GM21423 (cell line): ENCODE measurements around the gene ACAP2.
"Not testable (repeated sequence)": the region's sequence is repeated elsewhere in the genome, so short reads cannot be mapped to it uniquely, and the experiment has no call there.

Experiments
- ATAC-seq: cut with Tn5 transposase; IDR thresholded peaks from one replicate; pipeline ENCODE4 v1.9.1; 2021; ENCODE audit warnings: mild to moderate bottlenecking, moderate library complexity; ENCODE audit not compliant: unreplicated experiment

Gene ACAP2

DNA sequence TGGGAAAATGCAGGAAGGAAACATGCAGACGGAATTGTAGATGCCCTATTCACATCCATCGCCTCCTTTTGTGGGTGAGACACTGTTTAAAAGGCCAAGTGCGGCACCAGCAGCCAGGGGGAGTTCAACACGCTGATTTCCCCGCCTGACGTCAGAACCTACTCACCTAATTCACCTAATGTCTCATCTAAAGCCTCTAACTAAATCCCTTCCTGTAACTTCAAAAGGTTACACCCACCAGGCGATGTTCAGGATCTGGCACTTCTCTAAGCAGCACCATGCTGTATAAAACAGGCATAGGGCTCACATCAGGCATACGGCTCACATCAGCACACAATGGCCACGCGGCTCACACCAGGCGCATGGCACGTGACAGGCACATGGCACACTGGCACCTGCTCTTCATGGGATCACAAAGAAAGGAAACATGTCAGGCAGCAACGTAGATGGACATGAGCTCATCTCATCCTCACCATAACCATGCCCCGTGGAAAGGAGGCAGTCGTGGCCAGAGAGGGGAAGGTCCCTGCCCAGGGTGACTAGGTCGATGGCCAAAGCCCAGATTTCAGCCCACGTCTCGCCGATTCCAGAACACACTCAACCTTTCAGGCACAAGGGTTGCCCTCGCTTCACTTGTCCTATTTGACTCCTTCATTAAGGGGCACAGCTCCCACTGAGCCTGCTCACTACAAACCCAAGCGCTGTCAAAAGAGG lies 193.6 kb downstream of the ACAP2 start:
- ATAC-seq, result no peak

- no peak for ATAC-seq
Measured at GRCh38 chr3:195248281-195248680, 194.5 kb downstream of the ACAP2 start.

GRCh38 chr3:195247863-195248189 lies 195.0 kb downstream of the ACAP2 start:
- ATAC-seq, result no peak

DNA sequence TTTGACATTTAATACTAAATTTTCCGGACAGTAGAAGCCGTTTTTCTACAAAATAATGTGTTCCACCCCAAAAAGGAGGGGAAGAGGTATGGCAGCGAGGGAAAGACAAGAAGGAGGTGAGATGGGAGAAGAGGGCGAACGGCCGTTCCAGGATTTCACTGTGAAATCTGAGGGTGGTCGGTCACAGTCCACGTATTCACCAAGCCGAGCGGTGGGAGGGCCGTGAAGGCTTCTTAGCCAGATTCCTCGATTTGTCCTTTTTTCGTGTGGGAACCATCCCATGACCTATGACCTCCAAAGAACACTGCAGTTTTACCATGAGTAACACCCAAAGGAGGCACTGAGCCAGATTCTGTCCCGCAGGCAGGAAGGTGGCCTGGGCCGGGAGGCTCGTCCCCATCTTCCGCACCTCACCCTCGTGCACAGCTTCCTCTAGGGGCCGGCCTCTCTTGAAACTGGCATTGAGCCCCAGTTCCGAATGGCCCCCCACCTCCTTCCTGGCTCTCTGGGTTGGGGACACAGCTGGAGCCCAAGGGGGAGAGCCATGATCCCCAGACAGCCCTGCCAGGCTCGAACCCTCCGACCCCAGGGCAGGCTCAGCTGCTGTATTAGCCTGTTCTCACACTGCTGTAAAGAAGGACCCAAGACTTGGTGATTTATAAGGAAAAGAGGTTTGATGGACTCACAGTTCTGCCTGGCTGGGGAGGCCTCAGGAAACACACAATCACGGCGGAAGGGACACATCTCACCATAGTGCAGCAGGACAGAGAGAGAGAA lies 195.5 kb downstream of the ACAP2 start:
- ATAC-seq, result no peak

- no peak for ATAC-seq
Measured at GRCh38 chr3:195246581-195246995, 196.2 kb downstream of the ACAP2 start.

GRCh38 chr3:195245531-195245951 lies 197.3 kb downstream of the ACAP2 start:
- ATAC-seq, result no peak

DNA sequence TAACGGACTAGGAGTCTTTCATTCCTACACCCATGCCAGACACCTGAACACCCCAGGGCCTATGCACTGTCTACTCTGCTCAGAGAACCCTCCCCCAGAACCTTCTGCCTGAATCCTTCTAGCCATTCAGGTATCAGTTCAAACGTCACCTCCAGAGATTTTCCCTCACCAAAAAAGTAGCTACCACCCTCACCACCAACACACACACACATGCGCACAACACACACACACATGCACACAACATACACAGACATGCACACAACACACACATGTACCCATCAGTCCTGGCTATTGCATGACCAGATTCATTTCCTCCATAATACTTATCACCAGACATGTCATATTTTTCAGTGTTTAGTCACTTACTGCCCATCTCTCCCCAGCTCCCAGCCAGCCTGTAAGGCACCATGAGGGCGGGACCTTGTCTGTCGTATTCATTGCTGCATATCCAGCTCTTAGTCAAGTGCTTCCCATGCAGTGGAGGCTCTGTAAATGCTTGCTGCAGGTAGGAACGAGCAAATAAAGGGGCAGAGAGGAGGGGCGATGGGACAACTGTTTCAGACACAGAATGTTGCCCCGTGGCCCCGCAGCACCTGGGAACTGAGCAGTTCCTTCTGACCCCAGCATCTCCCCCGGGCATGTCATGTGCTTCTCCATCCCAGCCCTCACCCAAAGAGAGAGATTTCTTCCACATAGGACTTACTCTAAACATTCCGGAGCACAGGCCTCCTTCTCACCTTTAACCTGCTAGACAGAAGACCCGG lies 201.0 kb downstream of the ACAP2 start:
- ATAC-seq, result no peak

GRCh38 chr3:195240939-195241338 lies 201.9 kb downstream of the ACAP2 start:
- no peak for ATAC-seq

DNA sequence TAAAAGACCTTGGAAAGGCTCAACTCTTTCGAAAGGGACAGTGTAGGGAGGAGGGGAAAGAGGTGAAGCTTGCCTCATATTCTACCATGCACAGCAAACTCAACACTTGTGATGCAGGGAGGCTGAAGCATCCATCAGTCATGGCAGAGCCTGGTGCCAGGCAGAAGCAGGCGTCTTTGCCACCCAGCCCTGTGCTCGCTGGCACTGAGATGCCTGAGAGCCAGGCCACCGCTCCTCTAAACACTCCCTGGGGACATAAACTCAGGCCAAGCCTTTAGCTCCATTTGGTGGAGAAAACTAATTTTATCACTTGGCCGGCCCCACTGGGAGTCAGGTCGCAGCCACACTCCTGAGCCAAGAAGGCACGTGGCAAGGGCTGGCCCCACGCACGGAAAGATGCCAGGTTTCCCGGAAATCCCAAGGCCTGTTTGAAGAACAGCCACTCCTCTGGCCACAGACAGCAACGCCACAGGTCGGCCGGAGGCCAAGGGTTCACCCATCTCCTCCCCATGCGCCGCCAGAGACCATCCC lies 202.6 kb downstream of the ACAP2 start:
- no peak for ATAC-seq

- ATAC-seq, result no peak
Measured at GRCh38 chr3:195239121-195239520, 203.7 kb downstream of the ACAP2 start.

- ATAC-seq, result no peak
Measured at GRCh38 chr3:195238586-195239118, 204.2 kb downstream of the ACAP2 start.

DNA sequence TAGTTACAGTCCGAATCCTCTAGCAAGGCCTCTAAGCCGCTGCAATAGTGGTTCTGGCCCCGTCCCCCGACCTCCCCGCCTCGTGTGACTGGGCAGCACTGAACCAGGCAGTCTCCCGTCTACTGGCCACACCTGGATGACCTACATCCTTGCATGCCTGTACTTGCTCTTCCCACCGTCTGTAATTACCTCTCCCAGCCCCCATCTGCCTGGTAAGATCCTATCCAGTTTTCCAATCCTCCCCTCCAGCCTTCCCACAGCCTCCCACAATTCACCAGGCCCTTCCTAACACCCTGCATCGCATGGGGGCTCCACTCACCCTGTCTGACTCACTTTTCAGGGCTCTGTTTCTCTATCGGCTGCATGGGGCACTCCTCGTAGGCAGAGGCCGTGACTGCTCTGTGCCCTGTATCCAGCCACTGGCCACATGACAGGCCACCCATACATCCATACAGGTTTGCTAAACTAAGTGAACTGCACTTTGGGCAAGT lies 204.7 kb downstream of the ACAP2 start:
- ATAC-seq, result no peak

DNA sequence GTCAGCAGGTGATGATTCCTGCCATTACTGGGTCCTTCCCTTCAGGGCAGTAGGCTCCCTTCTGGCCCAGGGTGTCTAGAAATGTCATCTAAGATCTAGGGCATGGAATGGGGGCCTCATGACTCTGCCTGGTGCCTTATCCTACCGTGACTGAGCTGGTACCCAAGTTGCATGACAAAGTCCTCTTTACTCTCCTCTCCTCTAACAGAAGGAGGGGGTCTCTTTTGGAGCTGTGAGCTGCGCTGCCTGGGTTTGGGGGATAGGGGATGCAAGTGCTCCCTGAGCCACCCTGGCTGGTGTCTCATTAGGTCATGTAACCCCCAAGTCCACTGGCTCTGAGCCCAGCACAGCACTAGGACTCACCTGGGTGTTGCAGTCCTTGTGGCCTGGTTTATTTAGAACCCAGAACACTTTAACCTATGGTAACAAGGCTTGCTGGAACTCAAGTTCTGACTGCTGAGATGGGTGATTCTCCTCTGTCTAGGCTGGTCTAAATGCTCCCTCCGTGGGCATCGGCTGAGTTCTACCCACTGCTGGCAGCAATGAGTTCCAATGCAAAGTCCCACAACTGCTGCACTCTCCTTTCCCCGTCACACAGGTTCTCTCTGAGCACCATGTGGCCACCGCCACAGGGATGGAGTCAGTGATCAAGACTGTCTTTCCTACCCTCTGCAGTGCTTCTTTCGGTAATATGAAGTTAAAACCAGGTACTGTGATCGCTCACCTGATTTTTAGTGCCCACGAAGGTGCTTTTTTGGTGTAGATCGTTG lies 205.8 kb downstream of the ACAP2 start:
- no peak for ATAC-seq

DNA sequence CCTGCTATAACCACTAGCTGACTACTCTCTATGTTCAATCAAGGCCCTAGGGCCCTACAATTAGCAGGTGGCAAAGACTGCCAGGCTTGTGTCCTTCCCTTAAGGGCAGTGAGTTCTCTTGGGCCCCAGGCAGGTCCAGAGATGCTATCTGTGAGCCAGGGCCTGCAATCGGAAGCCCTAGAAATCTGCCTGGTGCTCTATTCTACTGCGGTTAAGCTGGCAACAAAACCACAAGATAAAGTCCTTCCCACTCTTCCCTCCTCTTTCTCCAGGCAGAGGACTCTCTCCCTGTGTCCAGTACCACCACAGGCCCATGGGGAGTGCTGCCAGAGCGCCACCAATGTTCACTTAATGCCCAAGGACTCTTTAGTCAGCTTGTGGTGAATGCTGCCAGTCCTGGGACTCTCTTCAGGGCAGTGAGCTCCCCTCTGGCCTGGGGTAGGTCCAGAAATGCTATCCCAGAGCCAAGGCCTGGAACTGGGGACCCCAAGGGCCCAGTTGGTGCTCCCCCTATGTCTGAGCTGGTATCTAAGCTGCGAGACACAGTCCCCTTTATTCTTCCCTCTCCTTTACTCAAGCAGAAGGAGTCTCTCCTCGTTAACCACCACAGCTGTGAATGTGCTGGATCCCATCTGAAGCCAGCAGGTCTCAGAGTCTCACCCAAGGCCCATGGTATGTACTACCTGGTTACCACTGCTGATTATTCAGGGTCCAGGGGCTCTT lies 206.6 kb downstream of the ACAP2 start:
- ATAC-seq, result no peak

- ATAC-seq, result no peak
Measured at GRCh38 chr3:195230244-195230643, 212.6 kb downstream of the ACAP2 start.

DNA sequence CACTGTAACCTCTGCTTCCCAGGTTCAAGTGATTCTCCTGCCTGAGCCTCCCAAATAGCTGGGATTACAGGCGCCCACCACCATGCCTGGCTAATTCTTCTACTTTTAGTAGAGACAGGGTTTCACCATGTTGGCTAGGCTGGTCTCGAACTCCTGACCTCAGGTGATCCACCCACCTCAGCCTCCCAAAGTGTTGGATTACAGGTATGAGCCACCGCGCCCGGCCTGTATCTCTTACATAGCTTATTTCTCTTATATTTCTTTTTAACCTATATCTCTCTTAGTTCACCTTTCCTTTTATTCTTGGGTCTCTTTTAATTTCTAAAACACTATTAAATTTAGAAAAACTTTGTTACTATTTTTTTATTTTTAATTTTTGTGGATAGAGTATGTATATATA lies 213.9 kb downstream of the ACAP2 start:
- not testable (repeated sequence) for ATAC-seq

- no peak for ATAC-seq
Measured at GRCh38 chr3:195227871-195228270, 214.9 kb downstream of the ACAP2 start.

- ATAC-seq, result no peak
Measured at GRCh38 chr3:195226900-195227447, 215.8 kb downstream of the ACAP2 start.

GRCh38 chr3:195226445-195226844 lies 216.4 kb downstream of the ACAP2 start:
- ATAC-seq, result no peak
